ENCODE results near the gene CRTC1.

The CRTC1 gene

GRCh38 chr19:18651300-18651699 is 32.2 kb upstream of the CRTC1 start:
- no peak for DNase-seq (ENCODE audit: extremely low read depth in 1 of 2, low read depth in 1 of 2)

GRCh38 chr19:18651733-18652132 is 31.7 kb upstream of the CRTC1 start:
- no peak for DNase-seq (ENCODE audit: extremely low read depth in 1 of 2, low read depth in 1 of 2)

- no peak for DNase-seq (ENCODE audit: extremely low read depth in 1 of 2, low read depth in 1 of 2)
These were observed 29.6 kb upstream of the CRTC1 start for GRCh38 chr19:18653853-18654252.

DNA sequence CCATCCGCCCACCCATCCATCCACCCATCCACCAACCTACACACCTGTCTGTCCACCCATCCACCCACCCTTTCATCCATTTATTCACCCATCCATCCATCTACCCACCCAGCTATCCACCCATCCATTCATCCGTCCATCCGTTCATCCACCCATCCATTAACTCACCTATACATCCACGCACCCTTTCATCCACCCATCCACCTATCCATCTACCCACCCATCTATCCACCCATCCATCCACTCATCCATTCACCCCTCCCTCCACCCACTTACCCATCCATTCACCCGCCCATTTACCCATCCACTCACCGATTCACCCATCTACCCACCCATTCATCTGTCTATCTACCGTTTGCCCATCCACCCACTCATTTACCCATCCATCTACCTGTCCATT is 29.0 kb upstream of the CRTC1 start:
- no peak for DNase-seq (ENCODE audit: extremely low read depth in 1 of 2, low read depth in 1 of 2)

GRCh38 chr19:18655173-18655844 is 28.2 kb upstream of the CRTC1 start:
- DNase-seq (ENCODE audit: extremely low read depth in 1 of 2, low read depth in 1 of 2): no peak

DNA sequence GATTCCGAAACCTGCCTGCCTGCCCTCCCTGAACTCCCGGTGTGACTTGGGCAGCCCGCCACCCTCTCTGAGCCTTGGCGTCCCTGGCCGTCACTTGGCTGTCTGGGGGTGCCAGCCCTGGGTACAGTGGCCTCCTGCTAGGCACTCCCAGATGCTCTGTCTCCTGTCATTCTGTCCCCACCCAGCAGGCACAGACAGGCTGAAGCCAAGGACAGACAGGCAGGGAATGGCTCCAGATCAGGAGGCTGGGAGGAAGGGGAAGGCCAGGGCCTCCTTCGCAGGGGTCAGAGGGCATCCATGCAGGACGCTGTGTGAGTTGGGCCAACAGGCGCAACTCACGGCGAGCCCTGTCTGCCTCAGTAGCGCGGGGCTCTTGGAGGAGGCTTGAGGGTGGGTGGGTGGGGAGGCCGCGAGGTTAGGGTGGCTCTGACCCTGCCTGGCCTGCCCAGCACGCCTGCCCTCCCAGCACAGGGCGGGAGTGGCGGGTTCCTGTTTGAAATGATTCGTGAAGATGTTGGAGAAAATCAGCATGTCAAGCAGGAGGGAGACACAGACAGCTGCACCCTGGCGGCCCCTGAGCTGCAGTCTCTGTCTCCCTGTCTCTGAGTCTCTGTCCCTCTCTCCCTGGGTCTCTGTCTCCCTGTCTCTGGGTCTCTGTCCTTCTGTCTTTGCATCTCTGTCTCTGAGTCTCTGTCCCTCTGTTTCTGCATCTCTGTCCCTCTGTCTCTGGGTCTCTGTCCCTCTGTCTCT is 27.0 kb upstream of the CRTC1 start:
- DNase-seq (ENCODE audit: extremely low read depth in 1 of 2, low read depth in 1 of 2): no peak

DNA sequence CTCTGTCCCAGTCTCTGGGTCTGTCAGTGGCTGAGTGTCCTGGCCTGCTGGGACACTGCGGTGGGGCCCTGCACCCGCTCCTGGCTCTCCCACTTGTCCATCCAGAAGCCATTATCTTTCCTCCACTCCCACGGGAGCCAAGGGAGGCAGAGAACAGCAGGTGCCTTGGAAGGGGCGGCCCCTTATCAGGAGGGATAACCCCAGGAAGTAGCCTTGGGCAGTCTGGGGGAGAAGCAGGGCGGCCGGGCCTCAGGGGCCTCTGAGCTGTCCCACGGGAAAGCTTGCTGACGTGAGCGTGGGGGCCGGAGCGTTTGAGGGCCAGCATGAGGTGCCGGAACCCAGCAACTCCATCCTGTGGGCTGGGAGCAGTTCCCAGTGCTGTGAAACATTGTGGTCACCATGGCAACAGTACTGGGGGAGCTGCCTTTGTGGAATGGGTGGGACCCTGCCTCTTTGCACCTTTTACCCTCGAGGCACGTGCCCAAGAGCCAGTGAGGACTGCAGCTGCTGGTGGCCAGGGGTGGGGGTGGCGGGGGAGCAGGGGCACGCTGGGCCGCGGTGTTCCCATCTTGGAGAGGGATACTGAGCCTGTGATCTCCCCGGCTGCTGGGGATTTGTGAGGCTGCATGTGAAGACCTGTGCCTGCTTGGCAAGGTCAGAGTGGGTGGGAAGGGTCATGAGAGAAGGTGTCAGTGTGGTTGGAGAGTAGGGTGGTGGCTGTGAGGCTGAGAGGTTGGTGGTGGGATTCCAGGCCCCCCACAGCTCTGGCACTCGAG is 25.7 kb upstream of the CRTC1 start:
- DNase-seq (ENCODE audit: extremely low read depth in 1 of 2, low read depth in 1 of 2): no peak

DNA sequence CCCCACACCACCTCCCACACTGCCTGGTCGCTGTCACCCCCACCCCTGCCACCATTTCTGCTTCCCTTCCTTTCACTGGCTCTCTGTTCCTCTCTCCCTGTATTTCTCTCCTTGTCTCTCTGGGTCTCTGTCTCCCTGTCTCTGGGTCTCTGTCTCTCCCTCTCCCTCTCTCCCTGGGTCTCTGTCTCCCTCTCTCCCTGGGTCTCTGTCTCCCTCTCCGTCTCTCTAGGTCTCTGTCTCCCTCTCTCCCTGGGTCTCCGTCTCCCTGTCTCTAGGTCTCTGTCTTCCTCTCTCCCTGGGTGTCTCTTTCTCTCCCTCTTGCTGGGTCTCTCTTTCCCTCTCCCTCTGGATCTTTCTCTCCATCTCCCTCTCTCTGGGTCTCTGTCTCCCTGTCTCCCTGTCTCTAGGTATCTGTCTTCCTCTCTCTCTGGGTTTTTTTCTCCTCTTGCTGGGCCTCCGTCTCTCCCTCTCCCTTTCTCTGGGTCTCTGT is 25.1 kb upstream of the CRTC1 start:
- DNase-seq (ENCODE audit: extremely low read depth in 1 of 2, low read depth in 1 of 2): no peak

GRCh38 chr19:18659281-18660050 is 24.0 kb upstream of the CRTC1 start:
- no peak for DNase-seq (ENCODE audit: extremely low read depth in 1 of 2, low read depth in 1 of 2)

DNA sequence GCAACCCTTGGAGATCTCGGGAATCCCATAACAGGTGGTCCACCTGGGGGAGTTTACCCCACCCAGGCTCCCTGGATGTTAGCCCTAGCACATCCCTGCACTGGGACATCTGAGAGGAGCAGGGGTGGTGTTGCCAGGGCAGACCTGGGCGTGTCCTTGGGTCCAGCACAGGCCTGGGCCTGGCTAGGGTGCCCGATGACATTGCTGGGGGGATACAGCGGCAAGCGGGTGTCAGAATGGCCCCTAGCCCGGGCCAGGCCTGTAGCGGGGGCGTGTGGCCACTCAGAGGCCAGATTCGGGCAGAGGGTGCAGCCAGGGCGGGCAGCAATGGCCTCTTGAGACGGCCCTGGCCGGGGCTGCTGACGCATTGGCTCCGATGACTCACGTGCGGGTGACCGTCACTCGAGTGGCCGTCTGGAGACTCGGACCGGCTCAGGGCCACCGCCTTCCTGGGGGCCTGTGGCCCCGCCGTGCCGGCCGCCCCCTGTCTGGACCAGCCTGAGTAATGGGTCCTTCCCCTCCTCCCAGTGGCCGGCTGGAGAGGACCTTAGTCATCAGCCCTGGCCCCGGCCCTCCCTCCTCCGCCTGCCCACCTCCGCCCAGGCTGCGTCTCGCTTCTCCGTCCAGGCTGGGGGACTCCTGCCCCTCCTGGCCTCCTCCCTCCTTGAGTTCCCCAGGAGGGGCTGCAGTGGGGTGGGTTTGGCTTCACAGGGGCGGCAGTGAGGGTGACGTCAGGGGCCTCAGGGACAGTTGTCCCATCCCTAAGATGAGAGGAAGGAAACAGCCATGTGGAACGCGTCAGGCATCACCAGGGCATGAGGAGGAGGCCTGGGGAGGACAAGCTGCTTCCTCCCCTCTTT is 23.2 kb upstream of the CRTC1 start:
- no peak for DNase-seq (ENCODE audit: extremely low read depth in 1 of 2, low read depth in 1 of 2)

DNA sequence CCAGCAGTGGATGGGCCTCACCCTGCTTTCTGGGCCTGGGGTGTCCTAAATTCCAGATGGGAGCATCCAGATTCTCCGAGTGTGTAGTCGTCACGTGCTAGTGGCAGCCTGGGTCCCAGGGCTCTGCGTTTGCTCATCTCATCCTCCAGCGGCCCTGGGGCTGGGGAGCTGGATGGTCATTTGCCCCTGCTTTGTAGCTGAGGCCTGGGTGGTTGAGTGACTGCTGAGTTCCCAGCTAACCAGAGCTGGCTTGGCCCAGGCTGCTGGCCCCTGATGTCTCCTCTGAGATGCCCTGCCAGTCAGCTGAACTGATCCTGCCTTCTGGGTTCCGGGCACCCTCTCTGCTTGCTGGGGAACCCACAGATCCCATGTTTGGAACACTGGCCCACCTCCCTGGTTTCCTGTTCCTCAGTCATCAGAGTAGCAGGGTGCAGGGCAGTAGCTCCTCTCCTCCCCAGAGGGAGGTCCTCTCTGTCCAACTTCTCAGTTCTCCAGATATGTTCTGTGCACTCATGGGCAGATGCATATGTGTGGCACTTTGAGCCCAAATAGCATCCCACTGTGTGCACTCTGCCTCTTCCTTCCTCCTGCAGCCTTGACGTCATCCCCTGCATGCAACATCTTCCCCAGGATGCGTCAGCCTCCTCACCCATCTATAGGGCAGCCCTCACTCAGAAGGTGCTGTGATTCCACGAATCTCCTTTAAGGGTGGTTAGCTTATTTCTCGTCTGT is 22.4 kb upstream of the CRTC1 start:
- no peak for DNase-seq (ENCODE audit: extremely low read depth in 1 of 2, low read depth in 1 of 2)

- DNase-seq (ENCODE audit: extremely low read depth in 1 of 2, low read depth in 1 of 2): no peak
These were observed 20.3 kb upstream of the CRTC1 start for GRCh38 chr19:18662972-18663732.

GRCh38 chr19:18663940-18664530 is 19.4 kb upstream of the CRTC1 start:
- no peak for DNase-seq (ENCODE audit: extremely low read depth in 1 of 2, low read depth in 1 of 2)

DNA sequence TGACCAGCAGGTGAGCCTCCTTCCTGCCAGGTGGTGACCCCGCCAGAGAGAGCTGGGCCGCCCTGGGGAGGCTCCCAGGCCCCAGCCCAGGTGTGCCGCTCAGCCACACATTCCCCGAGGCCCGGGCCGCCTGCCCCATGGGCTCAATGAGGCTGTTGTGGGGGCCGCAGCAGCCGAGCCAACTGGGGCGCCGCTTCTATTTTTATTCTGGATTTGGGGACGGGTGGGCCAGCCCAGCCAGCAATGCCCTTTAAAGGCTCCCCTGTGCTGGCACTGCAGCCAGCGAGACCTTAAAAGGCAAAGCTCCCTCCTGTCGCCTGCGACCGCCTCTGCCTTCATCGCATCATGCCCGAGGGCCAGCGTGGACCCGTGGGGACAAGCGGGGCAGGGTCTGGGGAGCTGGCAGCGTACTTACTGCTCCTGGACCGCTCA is 17.7 kb upstream of the CRTC1 start:
- no peak for DNase-seq (ENCODE audit: extremely low read depth in 1 of 2, low read depth in 1 of 2)

- DNase-seq (ENCODE audit: extremely low read depth in 1 of 2, low read depth in 1 of 2): no peak
These were observed 17.2 kb upstream of the CRTC1 start for GRCh38 chr19:18666317-18666716.

DNA sequence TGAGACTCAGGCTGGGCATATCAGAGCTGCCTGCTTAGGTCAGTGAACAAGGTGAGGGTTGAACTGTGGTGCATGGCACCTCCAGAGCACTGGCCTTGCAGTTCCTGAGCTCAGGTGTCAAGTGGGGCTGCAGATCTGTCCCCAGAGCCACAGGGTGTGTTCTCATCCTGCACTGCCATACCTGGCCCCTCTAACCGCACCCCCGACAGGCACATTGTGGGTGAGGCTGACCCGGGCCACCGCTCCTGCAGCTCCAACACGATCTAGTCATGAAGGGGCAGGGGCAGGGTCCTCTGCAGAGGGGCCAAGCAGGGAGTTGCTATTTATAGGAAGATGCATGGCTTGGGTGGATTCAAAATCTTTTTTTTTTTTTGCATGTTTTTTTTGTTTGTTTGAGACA is 16.7 kb upstream of the CRTC1 start:
- DNase-seq (ENCODE audit: extremely low read depth in 1 of 2, low read depth in 1 of 2): no peak

GRCh38 chr19:18667531-18668251 is 15.8 kb upstream of the CRTC1 start:
- DNase-seq (ENCODE audit: extremely low read depth in 1 of 2, low read depth in 1 of 2): no peak

DNA sequence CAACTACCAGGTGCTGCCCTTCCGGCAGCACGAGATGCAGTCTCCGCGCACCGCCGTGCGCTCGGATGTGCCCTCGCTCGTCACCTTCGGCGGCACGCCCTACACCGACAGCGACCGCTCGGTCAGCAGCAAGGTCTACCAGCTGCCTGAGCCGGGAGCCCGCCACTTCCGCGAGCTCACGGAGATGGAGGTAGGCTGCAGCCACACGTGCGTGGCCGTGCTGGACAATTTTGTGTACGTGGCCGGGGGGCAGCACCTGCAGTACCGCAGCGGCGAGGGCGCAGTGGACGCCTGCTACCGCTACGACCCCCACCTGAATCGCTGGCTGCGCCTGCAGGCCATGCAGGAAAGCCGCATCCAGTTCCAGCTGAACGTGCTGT is 15.2 kb upstream of the CRTC1 start:
- no peak for DNase-seq (ENCODE audit: extremely low read depth in 1 of 2, low read depth in 1 of 2)
